ENCODE results near the gene MAPK10. TPM values are rescaled to one million over a fixed set of nuclear protein-coding genes. Genes with fewer than 3 reads are reported as not detected.

The MAPK10 gene
- total RNA-seq, 1 experiment from 2014 or later: 4.7 TPM

GRCh38 chr4:86269354-86269753, 90.5 kb downstream of the MAPK10 start:
- H3K27ac Mint-ChIP-seq: no peak overlapping the region
- no peak overlapping the region for H3K27ac ChIP-seq (ENCODE audit: insufficient read length, low read depth, low read length)
- H3K4me3 Mint-ChIP-seq: no peak overlapping the region

More at GRCh38 chr4:86269354-86269753, 90.5 kb downstream of the MAPK10 start:
- Histone ChIP-seq H2BK5ac (ENCODE audit: insufficient read length, low read length) (no peak overlapping the region), H3K23me2 (ENCODE audit: insufficient read length, low read depth, low read length, poor library complexity, severe bottlenecking) (no peaks in the 10 kb centered on the region), H3K79me1 (ENCODE audit: insufficient read depth, low read depth, low read length, poor library complexity, severe bottlenecking) (no peaks in the 10 kb centered on the region), H3K9me3 (ENCODE audit: control insufficient read depth, low read depth, low read length) (no peaks in the 10 kb centered on the region), H3K4me2 (ENCODE audit: insufficient read depth, insufficient read length, low read length) (no peak overlapping the region), H3K9ac (ENCODE audit: extremely low read depth, insufficient read length, low read length) (no peak overlapping the region), H3K79me2 (ENCODE audit: insufficient read depth, low read length) (no peaks in the 10 kb centered on the region), H4K20me1 (ENCODE audit: control insufficient read depth, insufficient read depth, insufficient read length) (no peaks in the 10 kb centered on the region), H3K4me1 (ENCODE audit: insufficient read depth, low read length) (no peaks in the 10 kb centered on the region; the same call in 1 of the 2 replicates), H2AK5ac (ENCODE audit: insufficient read length, low read length) (no peak overlapping the region), H4K5ac (ENCODE audit: insufficient read length, low read depth, low read length) (no peak overlapping the region), H3K56ac (ENCODE audit: insufficient read length, low read depth, low read length) (no peak overlapping the region), H3K4ac (ENCODE audit: low read depth, low read length) (no peak overlapping the region), H2BK15ac (ENCODE audit: low read depth, low read length) (no peak overlapping the region), H4K8ac (replicated peaks; ENCODE audit: insufficient read length, low read depth, low read length) (no peak overlapping the region), H2AFZ (ENCODE audit: low read length) (no peak overlapping the region), H4K91ac (ENCODE audit: insufficient read length, low read depth, low read length) (no peak overlapping the region), H3K14ac (ENCODE audit: insufficient read depth, low read length) (no peak overlapping the region), H2BK20ac (ENCODE audit: low read depth, low read length, poor library complexity, severe bottlenecking) (no peak overlapping the region), H2BK120ac (ENCODE audit: low read depth, low read length, poor library complexity, severe bottlenecking) (no peak overlapping the region), H2BK12ac (ENCODE audit: insufficient read length, low read depth, low read length) (no peak overlapping the region), H3T11ph (ENCODE audit: low read length) (no peak overlapping the region), H3K23ac (ENCODE audit: insufficient read length, low read depth, low read length) (no peak overlapping the region), H3K18ac (ENCODE audit: insufficient read length, low read depth, low read length) (no peak overlapping the region), H3K27me3 (ENCODE audit: insufficient read depth, low read length) (no peaks in the 10 kb centered on the region)
- WGBS (ENCODE audit: extremely low coverage, insufficient read length, low lambda C conversion rate): no CpG with 5 or more reads among the region's 1 CpG
- no peaks in the 10 kb centered on the region for H3K27me3 Mint-ChIP-seq (ENCODE audit: low read depth)
- TF ChIP-seq, protein P1, sequence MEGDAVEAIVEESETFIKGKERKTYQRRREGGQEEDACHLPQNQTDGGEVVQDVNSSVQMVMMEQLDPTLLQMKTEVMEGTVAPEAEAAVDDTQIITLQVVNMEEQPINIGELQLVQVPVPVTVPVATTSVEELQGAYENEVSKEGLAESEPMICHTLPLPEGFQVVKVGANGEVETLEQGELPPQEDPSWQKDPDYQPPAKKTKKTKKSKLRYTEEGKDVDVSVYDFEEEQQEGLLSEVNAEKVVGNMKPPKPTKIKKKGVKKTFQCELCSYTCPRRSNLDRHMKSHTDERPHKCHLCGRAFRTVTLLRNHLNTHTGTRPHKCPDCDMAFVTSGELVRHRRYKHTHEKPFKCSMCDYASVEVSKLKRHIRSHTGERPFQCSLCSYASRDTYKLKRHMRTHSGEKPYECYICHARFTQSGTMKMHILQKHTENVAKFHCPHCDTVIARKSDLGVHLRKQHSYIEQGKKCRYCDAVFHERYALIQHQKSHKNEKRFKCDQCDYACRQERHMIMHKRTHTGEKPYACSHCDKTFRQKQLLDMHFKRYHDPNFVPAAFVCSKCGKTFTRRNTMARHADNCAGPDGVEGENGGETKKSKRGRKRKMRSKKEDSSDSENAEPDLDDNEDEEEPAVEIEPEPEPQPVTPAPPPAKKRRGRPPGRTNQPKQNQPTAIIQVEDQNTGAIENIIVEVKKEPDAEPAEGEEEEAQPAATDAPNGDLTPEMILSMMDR (conservative IDR thresholded peaks at IDR 0.05): no peak
- H3K9me3 Mint-ChIP-seq: no peaks in the 10 kb centered on the region
- no peaks in the 10 kb centered on the region; a peak in 1 of 7 replicates for H3K36me3 Mint-ChIP-seq (ENCODE audit: insufficient read depth in 1 of 3, low read depth in 3 of 3)
- H3K4me1 Mint-ChIP-seq: peaks cover 9 to 13% of the 10 kb centered on the region in 2 experiments
- no peak for DNase-seq
